Measurements from ENCODE around the gene TRIM5.
"Not testable (repeated sequence)": the region's sequence is repeated elsewhere in the genome, so short reads cannot be mapped to it uniquely, and the experiment has no call there.

Gene TRIM5

DNA sequence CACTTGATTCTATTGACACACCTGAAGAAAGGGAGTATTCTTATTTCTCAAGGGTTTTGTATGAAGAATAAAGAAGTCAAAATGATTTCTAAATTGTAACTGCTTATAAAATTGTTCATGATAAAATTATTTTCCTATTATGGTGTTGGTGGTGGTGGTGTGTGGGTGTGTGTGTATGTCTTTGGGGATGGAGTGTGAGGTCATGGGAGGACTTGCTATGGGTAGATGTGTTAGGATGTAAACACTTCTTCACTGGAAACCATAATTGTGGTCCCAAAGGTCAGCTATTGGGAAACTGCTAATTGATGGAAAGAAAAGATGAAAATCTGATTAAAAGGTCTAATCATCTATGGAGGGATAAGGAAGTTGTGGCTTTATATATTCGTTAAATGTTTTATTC lies 9.8 kb upstream of the TRIM5 start:
- TF ChIP-seq, protein P1, sequence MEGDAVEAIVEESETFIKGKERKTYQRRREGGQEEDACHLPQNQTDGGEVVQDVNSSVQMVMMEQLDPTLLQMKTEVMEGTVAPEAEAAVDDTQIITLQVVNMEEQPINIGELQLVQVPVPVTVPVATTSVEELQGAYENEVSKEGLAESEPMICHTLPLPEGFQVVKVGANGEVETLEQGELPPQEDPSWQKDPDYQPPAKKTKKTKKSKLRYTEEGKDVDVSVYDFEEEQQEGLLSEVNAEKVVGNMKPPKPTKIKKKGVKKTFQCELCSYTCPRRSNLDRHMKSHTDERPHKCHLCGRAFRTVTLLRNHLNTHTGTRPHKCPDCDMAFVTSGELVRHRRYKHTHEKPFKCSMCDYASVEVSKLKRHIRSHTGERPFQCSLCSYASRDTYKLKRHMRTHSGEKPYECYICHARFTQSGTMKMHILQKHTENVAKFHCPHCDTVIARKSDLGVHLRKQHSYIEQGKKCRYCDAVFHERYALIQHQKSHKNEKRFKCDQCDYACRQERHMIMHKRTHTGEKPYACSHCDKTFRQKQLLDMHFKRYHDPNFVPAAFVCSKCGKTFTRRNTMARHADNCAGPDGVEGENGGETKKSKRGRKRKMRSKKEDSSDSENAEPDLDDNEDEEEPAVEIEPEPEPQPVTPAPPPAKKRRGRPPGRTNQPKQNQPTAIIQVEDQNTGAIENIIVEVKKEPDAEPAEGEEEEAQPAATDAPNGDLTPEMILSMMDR (conservative IDR thresholded peaks at IDR 0.05): no peak
- H3K27ac ChIP-seq: no peak overlapping the region

- TF ChIP-seq, protein P1 (conservative IDR thresholded peaks at IDR 0.05): no peak
- H3K27ac ChIP-seq: no peak overlapping the region
Observed at GRCh38 chr11:5691964-5692361, 7.1 kb upstream of the TRIM5 start.

DNA sequence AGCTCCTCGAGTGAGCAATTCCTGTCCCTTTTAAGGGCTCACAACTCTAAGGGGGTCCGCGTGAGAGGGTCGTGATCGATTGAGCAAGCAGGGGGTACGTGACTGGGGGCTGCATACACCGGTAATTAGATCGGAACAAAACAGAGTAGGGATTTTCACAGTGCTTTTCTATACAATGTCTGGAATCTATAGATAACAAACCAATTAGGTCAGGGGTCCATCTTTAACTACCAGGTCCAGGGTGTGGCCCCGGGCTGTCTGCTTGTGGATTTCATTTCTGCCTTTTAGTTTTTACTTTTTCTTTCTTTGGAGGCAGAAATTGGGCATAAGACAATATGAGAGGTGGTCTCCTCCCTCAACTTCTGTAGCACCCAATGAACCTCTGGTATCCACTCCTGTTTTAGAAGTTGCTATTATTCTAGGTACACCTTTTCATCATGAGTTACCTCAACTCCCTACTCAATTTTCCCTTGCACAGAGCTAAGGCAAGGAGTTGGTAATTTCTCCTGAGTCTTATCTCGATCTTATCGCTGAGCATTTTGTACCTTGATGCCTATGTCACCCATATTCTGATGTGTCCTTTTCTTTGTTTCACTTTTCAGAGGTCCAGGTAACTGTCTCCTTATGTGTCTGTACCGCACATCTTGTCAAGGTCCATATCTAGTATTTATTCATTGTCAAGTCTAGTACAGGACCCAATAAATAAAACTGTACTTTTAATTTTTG lies 6.5 kb upstream of the TRIM5 start:
- not testable (repeated sequence) for H3K27ac ChIP-seq

- H3K27ac ChIP-seq: no peak overlapping the region
- TF ChIP-seq, protein P1 (conservative IDR thresholded peaks at IDR 0.05): no peak
Observed at GRCh38 chr11:5690736-5691135, 5.9 kb upstream of the TRIM5 start.

- TF ChIP-seq, protein P1 (conservative IDR thresholded peaks at IDR 0.05): no peak
- H3K27ac ChIP-seq: no peak overlapping the region
Observed at GRCh38 chr11:5690216-5690615, 5.3 kb upstream of the TRIM5 start.

GRCh38 chr11:5689551-5689983 lies 4.7 kb upstream of the TRIM5 start, which contains the start of gene TRIM22:
Gene TRIM22 (plus strand): TSS chr11:5689790. CDS start chr11:5696233, 6,443 bp downstream.
- TF ChIP-seq, protein P1 (conservative IDR thresholded peaks at IDR 0.05): no peak
- H3K27ac ChIP-seq: no peak within 1 kb of the TSS

GRCh38 chr11:5688482-5688881 lies 3.6 kb upstream of the TRIM5 start:
- TF ChIP-seq, protein P1 (conservative IDR thresholded peaks at IDR 0.05): no peak

GRCh38 chr11:5686426-5686825 lies 1.6 kb upstream of the TRIM5 start:
- TF ChIP-seq, protein P1 (conservative IDR thresholded peaks at IDR 0.05): no peak

More at GRCh38 chr11:5688482-5688881, 3.6 kb upstream of the TRIM5 start:
- no peak overlapping the region for H3K27ac ChIP-seq

More at GRCh38 chr11:5686426-5686825, 1.6 kb upstream of the TRIM5 start:
- no peak overlapping the region for H3K27ac ChIP-seq

Measured in VCaP (cell line).